ENCODE measurements around the gene METAP2.

DNA sequence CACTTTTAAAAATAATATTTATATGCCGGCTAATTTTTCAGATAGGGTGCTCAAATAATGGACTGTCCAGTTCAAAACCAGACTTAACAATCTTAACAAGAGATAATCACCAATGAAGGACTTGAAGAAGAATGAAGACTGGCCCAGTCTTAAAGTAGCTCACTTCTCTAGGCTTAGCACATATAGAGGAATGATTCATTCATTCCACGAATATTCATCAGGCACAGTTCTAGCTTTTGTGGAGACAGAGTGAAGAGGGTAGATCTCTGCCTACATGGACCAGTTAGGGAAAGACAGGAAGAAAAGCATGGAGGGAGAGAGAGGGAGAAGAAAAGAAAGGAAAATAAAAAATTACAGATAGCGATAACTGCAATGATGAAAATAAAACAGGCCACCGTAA, 42.8 kb upstream of the METAP2 start:
- TF ChIP-seq POLR2A (IDR thresholded peaks at IDR 0.05) = no peak
- TF ChIP-seq, protein P1, sequence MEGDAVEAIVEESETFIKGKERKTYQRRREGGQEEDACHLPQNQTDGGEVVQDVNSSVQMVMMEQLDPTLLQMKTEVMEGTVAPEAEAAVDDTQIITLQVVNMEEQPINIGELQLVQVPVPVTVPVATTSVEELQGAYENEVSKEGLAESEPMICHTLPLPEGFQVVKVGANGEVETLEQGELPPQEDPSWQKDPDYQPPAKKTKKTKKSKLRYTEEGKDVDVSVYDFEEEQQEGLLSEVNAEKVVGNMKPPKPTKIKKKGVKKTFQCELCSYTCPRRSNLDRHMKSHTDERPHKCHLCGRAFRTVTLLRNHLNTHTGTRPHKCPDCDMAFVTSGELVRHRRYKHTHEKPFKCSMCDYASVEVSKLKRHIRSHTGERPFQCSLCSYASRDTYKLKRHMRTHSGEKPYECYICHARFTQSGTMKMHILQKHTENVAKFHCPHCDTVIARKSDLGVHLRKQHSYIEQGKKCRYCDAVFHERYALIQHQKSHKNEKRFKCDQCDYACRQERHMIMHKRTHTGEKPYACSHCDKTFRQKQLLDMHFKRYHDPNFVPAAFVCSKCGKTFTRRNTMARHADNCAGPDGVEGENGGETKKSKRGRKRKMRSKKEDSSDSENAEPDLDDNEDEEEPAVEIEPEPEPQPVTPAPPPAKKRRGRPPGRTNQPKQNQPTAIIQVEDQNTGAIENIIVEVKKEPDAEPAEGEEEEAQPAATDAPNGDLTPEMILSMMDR (IDR thresholded peaks at IDR 0.05) = no peak
